HL-60 (cell line): Measurements from ENCODE around the gene CLCN5.
"Not testable (repeated sequence)": the region's sequence is repeated elsewhere in the genome, so short reads cannot be mapped to it uniquely, and the experiment has no call there.

ENCODE experiments used
- DNase-seq, 2 experiments: peaks; one replicate each; pipeline ENCODE4 v3.0.0-alpha.2; 2010 to 2020; ENCODE audit warnings: low read depth in 1 of 2, low spot score in 1 of 2
- H3K27ac ChIP-seq: fragments of 250-450 bp; sonication (Bioruptor Pico); replicated peaks from 2 replicates; pipeline ENCODE4 v1.5.1; 2020; ENCODE audit warnings: mild to moderate bottlenecking, moderate library complexity
- H3K27me3 ChIP-seq: fragments of 250-450 bp; sonication (Bioruptor Pico); 2 replicates; pipeline ENCODE4 v1.5.1; 2021; ENCODE audit warnings: mild to moderate bottlenecking, moderate library complexity; ENCODE audit not compliant: insufficient read depth, poor library complexity, severe bottlenecking
- H3K4me3 ChIP-seq: replicated peaks from 2 replicates; pipeline ENCODE4 v1.5.1; 2011; ENCODE audit warnings: mild to moderate bottlenecking, control low read depth, low read length; ENCODE audit not compliant: insufficient read depth
- GABPA ChIP-seq: IDR thresholded peaks from 2 replicates; pipeline ENCODE4 v1.6.1; 2012; ENCODE audit warnings: low read depth
- POLR2AphosphoS5 ChIP-seq: IDR thresholded peaks from 2 replicates; pipeline ENCODE4 v1.6.1; 2012; ENCODE audit warnings: low read depth
- REST ChIP-seq: IDR thresholded peaks from 2 replicates; pipeline ENCODE4 v1.6.1; 2012; ENCODE audit warnings: low read depth; ENCODE audit not compliant: insufficient replicate concordance
- SPI1 ChIP-seq: IDR thresholded peaks from 2 replicates; pipeline ENCODE4 v1.6.1; 2012; ENCODE audit warnings: low read depth, mild to moderate bottlenecking, borderline replicate concordance
- TF ChIP-seq, protein P1 (sequence below): IDR thresholded peaks from one replicate; pipeline ENCODE4 v1.5.1; 2011; ENCODE audit warnings: low read length, control low read depth, inconsistent platforms; ENCODE audit not compliant: insufficient read depth

CLCN5 gene

DNA sequence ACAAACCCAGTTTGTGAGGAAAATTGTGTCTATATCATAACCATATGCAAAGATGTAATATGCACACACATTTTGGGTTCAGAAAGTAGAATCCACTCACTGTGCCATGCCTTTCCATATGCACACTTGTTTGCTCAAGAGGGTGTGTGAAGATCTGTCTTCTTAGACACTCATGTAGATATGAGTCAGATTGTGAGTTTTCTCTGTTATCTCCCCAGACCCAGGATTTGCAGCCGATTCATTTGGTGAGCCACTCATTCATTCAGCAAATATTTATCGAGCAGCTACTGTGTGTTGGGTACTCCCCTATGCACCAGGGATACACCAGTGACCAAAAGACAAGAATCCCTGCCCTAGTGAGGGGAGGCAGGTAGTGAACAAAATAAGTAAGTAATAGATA is 81.5 kb downstream of the CLCN5 start:
- Histone ChIP-seq H3K27me3 (no peaks in the 10 kb centered on the region), H3K4me3 (no peak overlapping the region), H3K27ac (no peak overlapping the region)
- DNase-seq: no peak
- TF ChIP-seq REST (no peak), SPI1 (no peak), GABPA (no peak), POLR2AphosphoS5 (no peak)
- TF ChIP-seq, protein P1, sequence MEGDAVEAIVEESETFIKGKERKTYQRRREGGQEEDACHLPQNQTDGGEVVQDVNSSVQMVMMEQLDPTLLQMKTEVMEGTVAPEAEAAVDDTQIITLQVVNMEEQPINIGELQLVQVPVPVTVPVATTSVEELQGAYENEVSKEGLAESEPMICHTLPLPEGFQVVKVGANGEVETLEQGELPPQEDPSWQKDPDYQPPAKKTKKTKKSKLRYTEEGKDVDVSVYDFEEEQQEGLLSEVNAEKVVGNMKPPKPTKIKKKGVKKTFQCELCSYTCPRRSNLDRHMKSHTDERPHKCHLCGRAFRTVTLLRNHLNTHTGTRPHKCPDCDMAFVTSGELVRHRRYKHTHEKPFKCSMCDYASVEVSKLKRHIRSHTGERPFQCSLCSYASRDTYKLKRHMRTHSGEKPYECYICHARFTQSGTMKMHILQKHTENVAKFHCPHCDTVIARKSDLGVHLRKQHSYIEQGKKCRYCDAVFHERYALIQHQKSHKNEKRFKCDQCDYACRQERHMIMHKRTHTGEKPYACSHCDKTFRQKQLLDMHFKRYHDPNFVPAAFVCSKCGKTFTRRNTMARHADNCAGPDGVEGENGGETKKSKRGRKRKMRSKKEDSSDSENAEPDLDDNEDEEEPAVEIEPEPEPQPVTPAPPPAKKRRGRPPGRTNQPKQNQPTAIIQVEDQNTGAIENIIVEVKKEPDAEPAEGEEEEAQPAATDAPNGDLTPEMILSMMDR: no peak

GRCh38 chrX:50025591-50025990 is 103.2 kb downstream of the CLCN5 start:
- DNase-seq, H3K27ac ChIP-seq, H3K4me3 ChIP-seq, H3K27me3 ChIP-seq: not testable (repeated sequence)

DNA sequence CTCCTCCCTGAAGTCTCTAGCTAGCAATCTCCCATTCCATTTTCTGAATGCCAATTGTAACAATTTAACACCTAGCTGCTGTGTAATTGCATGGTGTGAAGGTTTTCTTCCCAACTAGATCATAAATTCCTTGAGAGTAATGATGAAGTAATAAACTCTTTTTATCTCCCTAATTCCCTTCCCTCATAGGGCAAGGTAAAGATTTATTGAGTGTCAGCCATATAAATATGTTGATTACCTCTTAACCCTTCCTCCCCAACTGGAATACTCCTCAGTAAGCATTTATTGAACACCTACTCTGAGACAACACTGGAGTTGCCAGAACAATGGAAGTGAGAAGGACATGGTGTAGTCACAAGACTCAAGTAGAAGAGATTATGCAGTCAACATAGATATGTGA is 112.7 kb downstream of the CLCN5 start:
- DNase-seq: no peak
- H3K27me3 ChIP-seq: no peaks in the 10 kb centered on the region
- H3K27ac ChIP-seq: no peak overlapping the region
- TF ChIP-seq GABPA (no peak), POLR2AphosphoS5 (no peak), SPI1 (no peak), REST (no peak)
- TF ChIP-seq, protein P1: no peak
- no peak overlapping the region for H3K4me3 ChIP-seq

- DNase-seq: no peak
- no peak overlapping the region for H3K4me3 ChIP-seq
- H3K27me3 ChIP-seq: no peaks in the 10 kb centered on the region
- H3K27ac ChIP-seq: no peak overlapping the region
- no peak for TF ChIP-seq GABPA
- no peak for TF ChIP-seq REST
- TF ChIP-seq SPI1: no peak
- TF ChIP-seq, protein P1: no peak
- no peak for TF ChIP-seq POLR2AphosphoS5
These were observed 114.0 kb downstream of the CLCN5 start for GRCh38 chrX:50036426-50036825.
